T-helper 1 cell treated with Interleukin-12 subunit alpha and Interleukin-12 subunit beta and Interleukin-4 antibody, amounts not matched to agents 30 ng/mL and 1 ng/mL, for 36 hours (primary cell): ENCODE data around the gene STEAP2. TPM values are rescaled to one million over a fixed set of nuclear protein-coding genes. Genes with fewer than 3 reads are reported as not detected.

Experiments
- intact Hi-C: fragments of 100-400 bp; cut with micrococcal nuclease; formaldehyde crosslinking; loops from one replicate; pipeline ENCODE4 v1.15.1; 2024
- total RNA-seq: library from RNA; stranded (reverse); gene quantifications from 2 replicates; pipeline ENCODE4 v1.2.3, GENCODE V29; 2022

STEAP2 gene
- total RNA-seq, 1 donor from 2014 or later: 0.07 TPM

DNA sequence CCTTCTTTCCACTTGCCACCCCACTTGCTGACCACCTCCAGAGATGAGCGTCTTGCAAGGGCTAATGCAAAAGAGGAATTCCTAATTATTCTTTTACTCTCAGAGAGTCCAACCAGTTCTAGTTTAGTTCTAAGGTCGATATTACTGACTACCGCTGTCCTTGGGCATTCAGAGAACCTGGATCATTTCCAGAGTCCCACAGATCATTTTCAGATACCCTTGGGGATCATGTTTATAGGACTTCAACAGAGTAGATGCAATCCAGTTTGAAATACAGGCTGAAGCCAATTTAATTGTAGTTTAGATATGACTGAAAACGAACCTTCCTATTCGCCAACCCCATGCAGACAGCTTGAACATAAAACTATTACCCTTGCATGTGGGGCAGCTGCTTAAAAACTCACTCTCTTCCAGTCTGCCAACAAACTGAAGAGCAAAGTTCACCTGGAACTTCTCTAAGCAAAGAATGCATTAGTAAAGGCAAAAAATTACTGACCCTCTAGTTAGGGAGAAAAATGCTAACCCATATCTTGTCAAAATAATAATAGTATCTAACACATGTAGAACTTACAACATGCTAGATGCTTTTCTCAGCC lies 55.8 kb downstream of the STEAP2 start:
- intact Hi-C loops: no loop called here

DNA sequence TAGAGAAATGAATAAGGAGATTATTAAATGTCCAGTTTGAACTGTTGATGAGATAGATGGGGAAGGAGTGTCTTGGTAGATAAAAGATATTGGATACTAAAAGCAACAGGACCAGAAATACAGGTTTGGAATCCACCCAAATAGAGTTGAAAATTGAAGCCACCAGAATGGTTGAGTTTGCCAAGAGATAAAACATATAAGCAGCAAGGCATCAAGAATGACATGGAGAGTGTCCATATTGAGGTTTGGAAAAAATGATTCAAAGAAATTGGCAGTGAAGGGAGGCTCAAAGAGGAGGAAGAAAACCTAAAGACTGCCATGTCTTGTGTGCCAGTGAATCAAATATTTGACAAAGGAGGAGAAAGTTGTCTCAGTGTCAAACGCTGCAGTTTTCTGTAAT lies 57.6 kb downstream of the STEAP2 start:
- intact Hi-C loops: no loop called here

DNA sequence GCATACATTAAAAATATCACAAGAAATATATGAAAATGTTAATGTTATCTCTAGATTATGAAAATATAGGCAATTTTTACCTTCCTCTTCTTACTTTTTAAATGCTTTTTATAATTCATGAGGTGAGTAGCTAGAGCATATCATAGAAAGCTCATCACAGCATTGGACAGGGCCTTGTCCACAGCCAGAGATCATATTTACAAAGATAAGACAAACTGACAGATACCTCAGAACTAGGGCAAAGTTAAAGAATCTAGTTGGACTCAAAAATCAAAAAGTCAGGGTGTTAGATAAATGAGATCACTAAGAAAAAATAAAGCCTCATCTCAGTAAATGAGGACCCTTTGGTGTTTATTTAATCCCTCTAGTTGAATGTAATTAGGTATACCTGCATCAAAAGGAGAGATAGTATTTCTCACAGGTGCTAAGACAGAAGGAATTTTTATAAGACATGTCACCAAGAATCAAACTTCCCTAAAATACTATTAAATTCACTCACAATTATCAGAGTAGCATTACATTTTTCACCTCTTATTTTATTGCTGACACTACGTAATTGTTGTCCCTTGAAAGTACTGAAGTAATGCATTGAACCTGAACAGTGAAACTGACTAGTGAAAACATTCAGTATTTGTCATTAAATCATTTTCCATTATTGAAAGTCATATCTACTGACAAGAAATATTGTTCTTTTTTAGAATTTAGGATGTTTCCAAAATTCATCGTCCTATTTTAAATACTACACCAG lies 59.1 kb downstream of the STEAP2 start:
- intact Hi-C loops: no loop called here

DNA sequence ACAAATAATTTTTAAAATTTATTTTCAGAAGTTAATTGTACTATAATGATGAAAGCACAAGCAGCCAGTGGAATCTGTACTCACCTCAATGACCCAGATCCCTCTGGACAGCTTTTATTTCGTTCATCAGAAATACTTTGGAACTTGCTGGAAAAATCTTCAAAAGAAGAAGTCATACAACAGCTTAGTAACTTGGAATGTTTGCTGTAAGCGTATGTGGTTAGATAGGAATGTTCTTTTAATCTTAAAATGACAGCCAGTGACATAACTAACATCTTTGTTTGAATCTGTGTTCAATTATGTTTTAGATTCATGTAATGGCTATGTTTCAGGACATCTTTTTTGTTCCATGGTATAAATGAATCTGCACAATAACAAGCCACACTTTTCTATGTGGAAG lies 60.2 kb downstream of the STEAP2 start:
- intact Hi-C loops: no loop called here

DNA sequence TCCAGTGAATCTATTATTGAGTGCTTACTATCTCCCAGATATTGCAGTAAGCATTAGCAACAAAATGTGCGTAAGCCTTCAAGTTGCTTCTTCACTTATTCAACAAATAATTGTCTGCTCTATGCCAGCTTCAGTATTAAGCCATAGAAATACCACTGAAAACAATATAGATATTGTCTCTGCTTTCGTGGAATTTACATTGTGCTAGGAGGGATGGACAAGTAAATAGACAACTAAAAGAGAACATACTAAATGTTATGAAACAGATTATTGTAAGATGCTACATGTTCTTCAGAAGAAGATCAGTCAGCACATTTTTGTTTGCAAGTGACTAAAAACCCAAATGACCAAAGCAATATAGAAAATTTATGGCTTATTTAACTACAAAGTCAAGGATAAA lies 60.7 kb downstream of the STEAP2 start:
- intact Hi-C loops: no loop called here

DNA sequence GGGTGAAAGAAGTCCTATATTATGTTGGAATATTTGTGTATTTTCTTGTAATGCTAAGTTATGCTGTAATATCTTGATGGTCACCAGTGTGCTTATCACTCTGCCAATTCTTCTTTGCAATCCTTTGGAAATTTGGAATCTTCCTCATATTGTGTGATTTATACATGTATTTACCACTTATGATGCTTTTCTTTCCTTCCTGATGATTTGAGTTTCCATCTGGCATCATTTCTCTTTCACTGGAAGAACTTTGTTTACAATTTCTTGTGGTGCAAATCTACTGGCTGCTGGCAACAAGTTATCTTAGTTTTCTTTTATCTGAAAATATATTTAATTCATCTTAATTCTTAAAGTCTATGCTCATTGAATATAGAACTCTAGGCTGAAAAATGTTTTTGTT lies 62.6 kb downstream of the STEAP2 start:
- intact Hi-C loops: no loop called here

DNA sequence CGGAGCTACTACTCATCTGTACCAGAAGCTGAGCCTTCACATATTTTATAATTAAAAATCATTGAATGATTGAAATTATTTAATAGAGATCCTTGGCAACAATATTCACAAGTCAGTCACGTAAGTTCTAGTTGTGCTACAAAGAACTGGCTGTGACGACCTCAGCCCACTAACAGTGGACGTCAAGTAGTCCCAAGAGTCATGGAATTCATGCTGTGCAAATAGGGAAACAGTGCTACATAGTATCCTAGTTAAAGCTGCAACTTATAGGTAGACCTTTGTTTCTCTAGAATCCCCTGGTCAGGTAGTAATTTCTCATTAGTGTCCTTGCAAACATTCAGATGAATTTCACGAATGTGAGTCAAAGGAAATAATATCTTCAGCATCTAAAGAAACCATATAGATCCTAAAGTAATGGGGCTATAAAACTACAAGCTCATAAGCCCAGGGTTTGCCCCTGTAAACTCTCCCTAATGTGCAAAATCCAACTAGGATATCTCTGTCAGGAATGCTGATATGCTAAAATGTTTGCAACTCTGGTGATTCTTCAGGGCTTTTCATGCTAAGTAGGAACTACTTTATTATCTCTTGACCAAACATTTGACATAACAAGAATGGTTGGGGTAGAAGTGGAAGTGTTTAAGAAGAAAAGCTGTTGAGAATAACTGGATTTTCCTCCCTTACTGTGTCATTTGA lies 64.6 kb downstream of the STEAP2 start:
- intact Hi-C loops: no loop called here

Other genes starting within 250 kb of the STEAP2 start
- gene STEAP1, start 57.3 kb upstream of the STEAP2 start, total RNA-seq: 1.9 and 2.4 TPM in 2 replicates
- not detected in 2 replicates for gene CFAP69, start 33.4 kb downstream of the STEAP2 start, total RNA-seq
- not detected in 2 replicates for gene FAM237B, start 109.6 kb downstream of the STEAP2 start, total RNA-seq
- gene GTPBP10, start 135.0 kb downstream of the STEAP2 start, total RNA-seq: 23.2 and 27.4 TPM in 2 replicates
- gene CLDN12, start 191.7 kb downstream of the STEAP2 start, total RNA-seq: 3.8 and 4.1 TPM in 2 replicates